T-cell (primary cell): ENCODE results near the gene GATD1. TPM values are rescaled to one million over a fixed set of nuclear protein-coding genes. Genes with fewer than 3 reads are reported as not detected.
A peak's percentile ranks its signal among the peaks of the same experiment; 100 is the strongest.

Experiments
- ATAC-seq, 4 experiments: fragments of 200-7000 bp in 3 of 4; fragments of 150-1000 bp in 1 of 4; cut with Tn5 transposase; replicated peaks in 1 of 4; 1 replicate in 3 of 4; 2 replicates in 1 of 4; pipeline ENCODE4 v1.10.0; 2021; ENCODE audit warnings: moderate library complexity in 3 of 4, mild to moderate bottlenecking in 2 of 4, moderate number of reproducible peaks in 1 of 4
- CTCF ChIA-PET, 2 donors: fragments of 300-600 bp; sonication (Branson Sonifier 250); formaldehyde crosslinking; loops; one replicate each; lab custom pipeline; 2022; ENCODE audit warnings: antibody characterized with exemption in 2 of 2; lab: Charles Lee
- POLR2A ChIA-PET, 2 donors: fragments of 300-600 bp; sonication (Branson Sonifier 250); formaldehyde crosslinking; loops; one replicate each; lab custom pipeline; 2022; ENCODE audit warnings: antibody characterized with exemption in 2 of 2; lab: Charles Lee
- DNase-seq, 35 experiments: peaks; one replicate each; pipeline versions ENCODE4 v3.0.0 to v3.0.0-alpha.2; 2013 to 2023
- H3K27ac ChIP-seq: one replicate; pipeline ENCODE4 v1.5.1; 2013; ENCODE audit warnings: low read length
- H3K27me3 ChIP-seq, 2 experiments: replicated peaks in 1 of 2; 1 replicate in 1 of 2; 2 replicates in 1 of 2; pipeline versions ENCODE4 v1.6.1 to v1.7.0; 2013; ENCODE audit warnings: low read length in 1 of 2, mixed read lengths in 1 of 2; ENCODE audit not compliant: control insufficient read depth in 2 of 2, insufficient read depth in 2 of 2; ENCODE audit errors: extremely low read depth in 1 of 2
- H3K36me3 ChIP-seq, 2 donors: 1 replicate in 1 of 2; 2 replicates in 1 of 2; pipeline versions ENCODE4 v1.6.1 to v1.7.0; 2013; ENCODE audit warnings: low read length in 1 of 2; ENCODE audit not compliant: control insufficient read depth in 2 of 2, insufficient read depth in 1 of 2; ENCODE audit errors: extremely low read depth in 1 of 2
- H3K4me1 ChIP-seq, 2 experiments: 1 replicate in 1 of 2; 2 replicates in 1 of 2; pipeline versions ENCODE4 v1.6.1 to v1.7.0; 2013; ENCODE audit warnings: low read length in 2 of 2, mixed read lengths in 1 of 2; ENCODE audit not compliant: insufficient read depth in 2 of 2, control insufficient read depth in 1 of 2; ENCODE audit errors: extremely low read depth in 1 of 2
- H3K4me3 ChIP-seq, 2 donors: 1 replicate in 1 of 2; 2 replicates in 1 of 2; pipeline versions ENCODE4 v1.5.1 to v1.7.0; 2013; ENCODE audit warnings: mild to moderate bottlenecking in 2 of 2, low read length in 1 of 2, moderate library complexity in 1 of 2; ENCODE audit not compliant: control insufficient read depth in 1 of 2; ENCODE audit errors: extremely low read depth in 1 of 2
- H3K9me3 ChIP-seq: 2 replicates; pipeline ENCODE4 v1.7.0; 2013
- H3K27ac Mint-ChIP-seq, 2 donors: one replicate each; pipeline ENCODE4 v1.8.0; 2020 to 2021; ENCODE audit warnings: mild to moderate bottlenecking in 2 of 2, mixed read lengths in 2 of 2
- H3K27me3 Mint-ChIP-seq, 2 donors: one replicate each; pipeline ENCODE4 v1.8.0; 2021 to 2022; ENCODE audit warnings: mixed read lengths in 2 of 2
- H3K36me3 Mint-ChIP-seq: one replicate; pipeline ENCODE4 v1.8.0; 2021; ENCODE audit warnings: mixed read lengths
- H3K4me1 Mint-ChIP-seq, 3 donors: one replicate each; pipeline ENCODE4 v1.8.0; 2020 to 2022; ENCODE audit warnings: mixed read lengths in 3 of 3, mild to moderate bottlenecking in 1 of 3
- H3K4me3 Mint-ChIP-seq, 3 donors: one replicate each; pipeline ENCODE4 v1.8.0; 2020 to 2022; ENCODE audit warnings: mild to moderate bottlenecking in 3 of 3, mixed read lengths in 3 of 3, moderate library complexity in 3 of 3
- H3K9me3 Mint-ChIP-seq, 3 donors: one replicate each; pipeline ENCODE4 v1.8.0; 2020 to 2022; ENCODE audit warnings: mixed read lengths in 3 of 3
- WGBS: methylation state at CpG from one replicate; pipeline ENCODE4 v1.1.5; 2013; ENCODE audit warnings: missing lambda C conversion rate; ENCODE audit not compliant: insufficient coverage; 5-methylcytosine and 5-hydroxymethylcytosine counted together
- total RNA-seq, 35 experiments: library from RNA in 6 of 35; stranded (reverse) in 6 of 35; fragments of 120-200 nt in 1 of 35; gene quantifications; one replicate each; pipeline versions ENCODE4 v1.2.1 to v1.2.4 and lab custom pipeline; 2013 to 2026

The GATD1 gene
- total RNA-seq, 5 donors from 2014 or later (not counting 1 experiment from before 2014, with no cell fraction given) = 40.8 to 73.5 (median 70.2) TPM

DNA sequence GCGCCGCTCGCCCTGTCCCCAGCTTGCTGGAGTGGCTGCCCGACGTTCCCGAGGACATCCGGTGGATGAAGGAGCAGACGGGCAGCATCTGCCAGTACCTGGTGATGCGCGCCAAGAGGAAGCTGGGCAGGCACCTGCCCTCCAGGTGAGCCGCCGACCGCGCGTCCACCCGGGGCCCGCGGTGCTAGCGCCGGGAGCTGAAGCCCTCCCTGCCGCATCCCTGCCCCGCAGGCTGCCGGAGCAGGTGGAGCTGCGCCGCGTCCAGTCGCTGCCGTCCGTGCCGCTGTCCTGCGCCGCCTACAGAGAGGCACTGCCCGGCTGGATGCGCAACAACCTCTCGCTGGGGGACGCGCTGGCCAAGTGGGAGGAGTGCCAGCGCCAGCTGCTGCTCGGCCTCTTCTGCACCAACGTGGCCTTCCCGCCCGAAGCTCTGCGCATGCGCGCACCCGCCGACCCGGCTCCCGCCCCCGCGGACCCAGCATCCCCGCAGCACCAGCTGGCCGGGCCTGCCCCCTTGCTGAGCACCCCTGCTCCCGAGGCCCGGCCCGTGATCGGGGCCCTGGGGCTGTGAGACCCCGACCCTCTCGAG is 47.1 kb upstream of the GATD1 start:
- no peak for DNase-seq
- peaks cover 21 to 42% (median 30%) of the 10 kb centered on the region in 3 donors for H3K4me1 Mint-ChIP-seq
- H3K27me3 Mint-ChIP-seq = peaks cover 6 to 20% of the 10 kb centered on the region in 2 donors
- H3K4me3 ChIP-seq = no peak overlapping the region
- CTCF ChIA-PET = no interaction called here
- H3K27me3 ChIP-seq = peaks cover 0 to 46% of the 10 kb centered on the region in 2 experiments
- peaks cover 7 to 62% of the 10 kb centered on the region in 2 experiments for H3K4me1 ChIP-seq
- H3K9me3 Mint-ChIP-seq = no peaks in the 10 kb centered on the region
- H3K27ac Mint-ChIP-seq = no peak overlapping the region
- H3K9me3 ChIP-seq = no peaks in the 10 kb centered on the region
- H3K36me3 ChIP-seq = peaks cover 7 to 29% of the 10 kb centered on the region in 2 donors
- no peak overlapping the region for H3K4me3 Mint-ChIP-seq
- POLR2A ChIA-PET = no interaction called here
- no peak for ATAC-seq
- 97% methylated on average over 54 of the region's 59 CpGs for WGBS
- H3K27ac ChIP-seq = no peak overlapping the region
- H3K36me3 Mint-ChIP-seq = peaks cover 17% of the 10 kb centered on the region

DNA sequence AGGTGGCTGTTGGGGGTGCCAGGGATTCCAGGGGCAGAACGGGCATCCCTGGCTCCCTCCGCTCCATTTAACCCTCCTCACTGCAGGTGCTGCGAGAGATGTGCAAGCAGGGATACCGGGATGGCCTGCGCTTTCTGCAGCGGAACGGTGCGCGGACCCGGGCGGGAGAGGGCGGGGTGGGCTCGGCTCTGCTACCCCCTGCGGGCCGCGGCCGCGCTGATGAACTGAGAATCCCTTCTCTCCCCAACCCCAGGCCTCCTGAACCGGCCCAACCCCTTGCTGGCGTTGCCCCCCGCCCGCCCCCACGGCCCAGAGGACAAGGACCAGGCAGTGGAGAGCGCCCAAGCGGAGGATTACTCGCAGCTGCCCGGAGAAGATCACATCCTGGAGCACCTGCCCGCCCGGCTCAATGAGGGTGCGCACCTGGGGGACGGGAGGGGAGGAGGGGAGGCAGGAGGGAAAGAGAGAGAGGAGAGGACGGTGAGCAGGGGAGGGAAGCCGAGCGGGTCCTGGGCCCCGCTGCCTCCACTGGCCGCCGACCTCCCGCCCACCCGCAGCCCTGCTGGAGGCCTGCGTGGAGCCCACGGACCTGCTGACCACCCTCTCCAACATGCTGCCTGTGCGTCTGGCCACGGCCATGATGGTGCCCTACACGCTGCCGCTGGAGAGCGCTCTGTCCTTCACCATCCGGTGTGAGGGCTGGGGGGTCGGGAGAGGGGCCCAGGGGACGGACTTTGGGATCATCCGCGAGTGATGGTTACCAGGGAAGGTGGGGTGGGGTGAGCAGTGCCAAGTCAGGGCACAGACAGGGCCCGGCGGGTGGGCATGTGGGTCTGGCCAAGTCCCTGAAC is 46.4 kb upstream of the GATD1 start:
- Mint-ChIP-seq H3K4me1 (peaks cover 15 to 35% (median 24%) of the 10 kb centered on the region in 3 donors), H3K27ac (no peak overlapping the region), H3K4me3 (no peak overlapping the region), H3K9me3 (no peaks in the 10 kb centered on the region), H3K36me3 (peaks cover 17% of the 10 kb centered on the region), H3K27me3 (peaks cover 6 to 13% of the 10 kb centered on the region in 2 donors)
- DNase-seq = no peak
- Histone ChIP-seq H3K9me3 (no peaks in the 10 kb centered on the region), H3K36me3 (peaks cover 7 to 29% of the 10 kb centered on the region in 2 donors), H3K4me3 (no peak overlapping the region), H3K27me3 (peaks cover 0 to 39% of the 10 kb centered on the region in 2 experiments), H3K27ac (no peak overlapping the region), H3K4me1 (peaks cover 8 to 61% of the 10 kb centered on the region in 2 experiments)
- no peak for ATAC-seq
- ChIA-PET POLR2A (no interaction called here), CTCF (no interaction called here)
- WGBS = 96% methylated on average over 27 of the region's 53 CpGs

DNA sequence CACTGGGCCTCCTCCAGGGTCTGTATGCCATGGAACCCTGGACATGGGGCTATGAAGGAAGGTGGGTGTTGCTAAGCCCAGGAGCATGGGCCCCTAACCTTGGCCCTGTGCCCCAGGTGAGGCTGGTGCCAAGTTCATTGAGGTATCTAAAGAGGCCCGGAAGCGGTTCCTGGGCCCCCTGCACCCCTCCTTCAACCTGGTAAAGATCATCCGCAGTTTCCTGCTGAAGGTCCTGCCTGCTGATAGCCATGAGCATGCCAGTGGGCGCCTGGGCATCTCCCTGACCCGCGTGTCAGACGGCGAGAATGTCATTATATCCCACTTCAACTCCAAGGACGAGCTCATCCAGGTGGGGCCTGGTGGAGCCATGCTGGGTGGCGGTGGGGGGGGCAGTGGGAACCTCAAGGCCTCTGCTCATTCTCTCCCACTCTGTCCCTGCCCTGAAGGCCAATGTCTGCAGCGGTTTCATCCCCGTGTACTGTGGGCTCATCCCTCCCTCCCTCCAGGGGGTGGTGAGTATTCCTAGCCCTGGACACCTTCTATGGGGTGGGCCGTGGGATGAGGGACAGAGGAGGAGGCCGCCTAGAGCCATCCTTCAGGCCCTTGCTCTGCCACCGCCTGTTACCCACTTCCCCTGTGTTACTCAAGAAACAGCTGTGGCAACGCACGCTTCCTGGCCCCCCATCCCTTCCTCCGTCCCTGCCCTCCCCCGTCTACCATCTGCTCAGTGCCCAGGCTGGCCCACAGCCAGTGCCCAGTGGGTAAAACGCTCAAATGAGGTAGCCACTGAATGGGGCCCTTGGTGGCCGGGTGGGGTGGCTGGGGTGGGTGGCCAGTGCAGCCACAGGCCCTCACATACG is 44.5 kb upstream of the GATD1 start:
- Histone ChIP-seq H3K27ac (no peak overlapping the region), H3K9me3 (no peaks in the 10 kb centered on the region), H3K4me1 (peaks cover 7 to 49% of the 10 kb centered on the region in 2 experiments), H3K27me3 (peaks cover 0 to 22% of the 10 kb centered on the region in 2 experiments), H3K4me3 (no peak overlapping the region), H3K36me3 (peaks cover 7 to 29% of the 10 kb centered on the region in 2 donors)
- Mint-ChIP-seq H3K27me3 (peaks cover 0 to 2% of the 10 kb centered on the region in 2 donors), H3K4me3 (peak overlapping the region; percentile 43 to 86 (median 84)), H3K27ac (no peak overlapping the region), H3K4me1 (peaks cover 7 to 25% (median 17%) of the 10 kb centered on the region in 3 donors), H3K36me3 (peaks cover 17% of the 10 kb centered on the region), H3K9me3 (no peaks in the 10 kb centered on the region)
- no peak for DNase-seq
- ATAC-seq = no peak
- ChIA-PET CTCF (interaction anchor here in 1 of 2 donors (0.6 kb wide), 1 partner anchor 26 kb away, joined by 4 read pairs; no protein-coding TSS in a partner anchor), POLR2A (no interaction called here)
- 98% methylated on average over 4 of the region's 22 CpGs for WGBS

DNA sequence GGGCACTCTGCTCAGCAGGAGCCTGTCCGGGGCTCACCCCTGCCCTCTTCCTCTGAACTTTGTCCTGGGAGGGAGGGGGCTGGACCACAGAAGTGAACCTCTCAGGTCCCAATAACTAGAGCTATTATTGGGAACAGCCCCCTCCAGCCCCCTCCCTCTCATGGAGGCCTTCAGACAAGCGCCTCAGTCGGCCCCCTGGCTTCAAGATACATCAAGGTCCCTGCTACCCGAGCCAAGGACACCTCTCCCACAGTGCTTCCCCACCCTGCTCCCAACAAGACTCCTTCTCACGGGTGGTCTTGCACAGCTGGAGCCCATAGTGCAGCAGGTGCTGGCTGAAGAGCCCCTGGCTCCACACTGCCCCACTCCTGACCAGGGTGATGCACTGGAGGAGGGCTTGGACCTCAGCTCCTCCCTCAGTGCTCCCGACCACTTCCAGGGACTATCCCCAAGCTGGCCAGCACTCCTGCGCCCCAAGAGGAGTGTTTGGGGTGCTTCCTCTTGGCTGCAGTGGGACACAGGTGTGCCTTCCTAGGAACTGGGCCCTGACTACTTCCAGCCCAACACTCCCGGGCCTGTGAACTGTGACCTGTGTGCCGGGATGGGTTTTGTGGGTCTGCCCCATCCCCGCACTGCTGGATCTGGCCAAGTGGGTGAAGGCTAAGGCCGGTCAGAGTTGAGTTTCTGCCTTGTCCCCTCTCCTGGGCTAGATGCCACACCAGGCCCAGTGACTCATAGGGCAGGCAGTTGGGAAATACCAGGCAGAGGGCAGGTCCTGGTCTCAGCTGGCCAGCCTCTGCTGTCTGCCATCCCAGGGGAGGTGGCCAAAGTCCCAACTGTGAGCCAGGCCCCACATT is 43.6 kb upstream of the GATD1 start:
- DNase-seq = no peak
- ChIA-PET POLR2A (interaction anchor here in 1 of 2 donors (1.0 to 1.1 kb wide), 2 partner anchors 10 to 11 kb away, joined by 3 to 11 read pairs; partner anchors contain the start of gene RPLP2), CTCF (interaction anchor here (0.5 to 1.6 kb wide), 3 partner anchors 10 to 26 kb away, joined by 3 to 6 read pairs (median 4); partner anchors contain the start of gene RPLP2 (in 1 of the 2))
- Mint-ChIP-seq H3K36me3 (peaks cover 17% of the 10 kb centered on the region), H3K4me3 (peak overlapping the region; percentile 83 to 86 (median 84)), H3K9me3 (no peaks in the 10 kb centered on the region), H3K27me3 (no peaks in the 10 kb centered on the region), H3K27ac (peak overlapping the region; percentile 46 to 58), H3K4me1 (peaks cover 7 to 20% (median 13%) of the 10 kb centered on the region in 3 donors)
- WGBS = 78% methylated on average over 9 of the region's 11 CpGs
- ATAC-seq = no peak
- Histone ChIP-seq H3K9me3 (no peaks in the 10 kb centered on the region), H3K36me3 (peaks cover 7 to 29% of the 10 kb centered on the region in 2 donors), H3K27ac (peak overlapping the region; percentile 19), H3K4me1 (peaks cover 5 to 41% of the 10 kb centered on the region in 2 experiments), H3K4me3 (peak overlapping the region; percentile 56 to 63), H3K27me3 (peaks cover 0 to 14% of the 10 kb centered on the region in 2 experiments)

DNA sequence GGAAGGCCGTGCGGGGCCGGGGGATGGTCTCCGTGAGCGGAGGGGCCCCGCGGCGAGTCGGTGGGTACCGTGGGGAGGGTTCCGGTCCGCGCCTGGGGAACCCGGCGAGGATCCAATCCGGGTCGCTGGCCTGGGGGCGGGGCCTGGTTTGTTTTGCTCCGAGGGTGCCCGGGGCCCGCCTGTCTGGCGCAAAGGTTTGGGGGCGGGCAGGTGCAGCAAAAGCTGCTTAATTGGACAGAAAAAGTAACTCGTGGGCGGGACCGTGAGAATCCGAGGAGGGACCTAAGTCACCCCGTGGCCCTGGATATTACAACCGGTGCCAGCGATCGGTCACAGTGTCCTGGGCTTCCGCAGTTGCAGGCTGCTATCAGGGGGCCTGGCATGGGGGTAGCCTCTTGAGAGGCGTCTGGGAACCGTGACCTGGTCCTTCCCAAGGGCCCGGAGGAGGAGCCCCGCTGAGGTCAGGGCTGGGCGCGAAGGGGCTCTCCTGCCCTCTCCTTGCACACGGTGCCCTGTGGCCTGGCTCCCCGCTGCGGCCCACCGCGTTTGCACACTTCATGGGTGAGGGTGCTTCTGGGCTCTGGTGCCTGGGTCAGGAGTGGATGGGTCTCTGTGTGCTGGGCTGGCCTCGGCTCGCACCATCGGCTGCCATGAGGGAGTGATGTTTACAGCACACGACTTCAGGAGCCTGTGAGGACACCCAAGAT is 42.8 kb upstream of the GATD1 start:
- Mint-ChIP-seq H3K4me1 (peaks cover 7 to 20% (median 13%) of the 10 kb centered on the region in 3 donors), H3K27ac (peak overlapping the region; percentile 74 to 84), H3K36me3 (peaks cover 15% of the 10 kb centered on the region), H3K9me3 (no peaks in the 10 kb centered on the region), H3K4me3 (peak overlapping the region; percentile 83 to 86 (median 84)), H3K27me3 (no peaks in the 10 kb centered on the region)
- Histone ChIP-seq H3K9me3 (no peaks in the 10 kb centered on the region), H3K4me1 (peaks cover 5 to 35% of the 10 kb centered on the region in 2 experiments), H3K4me3 (peak overlapping the region; percentile 56 to 63), H3K36me3 (peaks cover 7 to 26% of the 10 kb centered on the region in 2 donors), H3K27ac (peak overlapping the region; percentile 19), H3K27me3 (peaks cover 0 to 6% of the 10 kb centered on the region in 2 experiments)
- ChIA-PET CTCF (interaction anchor here in 1 of 2 donors (0.5 to 1.6 kb wide), 2 partner anchors 9 to 11 kb away, joined by 3 to 6 read pairs; partner anchors contain the start of gene RPLP2), POLR2A (interaction anchor here in 1 of 2 donors (1.0 to 1.1 kb wide), 2 partner anchors 9 to 10 kb away, joined by 3 to 11 read pairs; partner anchors contain the start of gene RPLP2)
- peak; percentile 81 to 84 (median 82) for ATAC-seq
- WGBS = 6% methylated on average over 41 of the region's 47 CpGs
- peak; percentile 89 to 99 (median 97) for DNase-seq
